ENCODE data around the gene CDHR4.
"Not testable (repeated sequence)": the region's sequence is repeated elsewhere in the genome, so short reads cannot be mapped to it uniquely, and the experiment has no call there.

The CDHR4 gene

GRCh38 chr3:49803465-49804140 lies 3.9 kb upstream of the CDHR4 start:
- peak in 1 of 2 donors; percentile 25 for DNase-seq (ENCODE audit: low read depth in 2 of 2)

GRCh38 chr3:49802719-49803464 lies 3.2 kb upstream of the CDHR4 start, which contains the start of gene INKA1:
Gene INKA1, plus strand, starts transcription at chr3:49803261. Its CDS starts 132 bp downstream, at chr3:49803393.
- peak; percentile 84 to 85 for DNase-seq (ENCODE audit: low read depth in 2 of 2)

GRCh38 chr3:49801160-49801559 lies 1.5 kb upstream of the CDHR4 start:
- DNase-seq (ENCODE audit: low read depth in 2 of 2) = no peak

- DNase-seq (ENCODE audit: low read depth in 2 of 2) = no peak
Measured at GRCh38 chr3:49799105-49799504, 568 bp downstream of the CDHR4 start.

GRCh38 chr3:49794926-49795905 lies 4.5 kb downstream of the CDHR4 start:
- DNase-seq (ENCODE audit: low read depth in 2 of 2) = no peak

- DNase-seq (ENCODE audit: low read depth in 2 of 2) = no peak
Measured at GRCh38 chr3:49794431-49794830, 5.2 kb downstream of the CDHR4 start.

- DNase-seq (ENCODE audit: low read depth in 2 of 2) = no peak
Measured at GRCh38 chr3:49793486-49794085, 6.1 kb downstream of the CDHR4 start.

- DNase-seq (ENCODE audit: low read depth in 2 of 2) = no peak
Measured at GRCh38 chr3:49792371-49793150, 7.1 kb downstream of the CDHR4 start.

GRCh38 chr3:49791571-49791970 lies 8.1 kb downstream of the CDHR4 start:
- no peak for DNase-seq (ENCODE audit: low read depth in 2 of 2)

GRCh38 chr3:49790626-49791411 lies 8.9 kb downstream of the CDHR4 start:
- DNase-seq (ENCODE audit: low read depth in 2 of 2) = no peak

- no peak for DNase-seq (ENCODE audit: low read depth in 2 of 2)
Measured at GRCh38 chr3:49788056-49788455, 11.6 kb downstream of the CDHR4 start.

GRCh38 chr3:49787536-49787935 lies 12.1 kb downstream of the CDHR4 start:
- DNase-seq (ENCODE audit: low read depth in 2 of 2) = no peak

- DNase-seq (ENCODE audit: low read depth in 2 of 2) = no peak
Measured at GRCh38 chr3:49787182-49787464, 12.6 kb downstream of the CDHR4 start.

GRCh38 chr3:49786357-49787181 lies 13.1 kb downstream of the CDHR4 start, which contains the start of gene IP6K1:
Gene IP6K1, minus strand, starts transcription at chr3:49786542. Its CDS starts 38,502 bp downstream, at chr3:49748040.
- DNase-seq (ENCODE audit: low read depth in 2 of 2) = peak; percentile 99

GRCh38 chr3:49785565-49786356 lies 13.9 kb downstream of the CDHR4 start:
- no peak for DNase-seq (ENCODE audit: low read depth in 2 of 2)

- DNase-seq (ENCODE audit: low read depth in 2 of 2) = not testable (repeated sequence)
Measured at GRCh38 chr3:49782277-49782676, 17.4 kb downstream of the CDHR4 start.

- no peak for DNase-seq (ENCODE audit: low read depth in 2 of 2)
Measured at GRCh38 chr3:49781415-49782199, 18.1 kb downstream of the CDHR4 start.

- not testable (repeated sequence) for DNase-seq (ENCODE audit: low read depth in 2 of 2)
Measured at GRCh38 chr3:49780975-49781365, 18.7 kb downstream of the CDHR4 start.
